ENCODE data around the gene APBB2. TPM values are rescaled to one million over a fixed set of nuclear protein-coding genes. Genes with fewer than 3 reads are reported as not detected.

The APBB2 gene
- total RNA-seq, 2 experiments from 2014 or later: 0.22 TPM; not detected in 1

GRCh38 chr4:41006141-41006540 lies 208.2 kb downstream of the APBB2 start:
- intact Hi-C loops (cut with DNase I, micrococcal nuclease): no loop called here
- H3K9me3 ChIP-seq (ENCODE audit: control insufficient read depth in 1 of 2, insufficient read depth in 1 of 2, low read length in 2 of 2): peaks cover 0 to 7% of the 10 kb centered on the region in 2 experiments
- H3K4me1 ChIP-seq (ENCODE audit: insufficient read depth, low read length): no peaks in the 10 kb centered on the region
- Mint-ChIP-seq H3K9me3 (no peaks in the 10 kb centered on the region), H3K4me3 (no peak overlapping the region), H3K27ac (no peak overlapping the region), H3K27me3 (peaks cover 6% of the 10 kb centered on the region), H3K4me1 (ENCODE audit: low read depth) (no peaks in the 10 kb centered on the region), H3K36me3 (ENCODE audit: low read depth) (no peaks in the 10 kb centered on the region)
- ATAC-seq (ENCODE audit: poor library complexity): no peak
- H3K27me3 ChIP-seq (ENCODE audit: control insufficient read depth in 1 of 2, insufficient read depth in 2 of 2, low read length in 2 of 2): no peaks in the 10 kb centered on the region
- H3K4me3 ChIP-seq (ENCODE audit: low read length): no peak overlapping the region
- H3K36me3 ChIP-seq (ENCODE audit: insufficient read depth, low read length): no peaks in the 10 kb centered on the region
- no peak for TF ChIP-seq CTCF (IDR thresholded peaks at IDR 0.05)
- H3K27ac ChIP-seq (ENCODE audit: low read depth in 1 of 2, low read length in 2 of 2): no peak overlapping the region
- ChIA-PET CTCF (interaction anchor here (0.8 kb wide), 1 partner anchor 9 kb away, joined by 3 read pairs; no protein-coding TSS in a partner anchor), POLR2A (no interaction called here)
- DNase-seq: no peak

- Histone ChIP-seq H3K4me1 (ENCODE audit: insufficient read depth, low read length) (no peaks in the 10 kb centered on the region), H3K27me3 (ENCODE audit: control insufficient read depth in 1 of 2, insufficient read depth in 2 of 2, low read length in 2 of 2) (no peaks in the 10 kb centered on the region), H3K27ac (ENCODE audit: low read depth in 1 of 2, low read length in 2 of 2) (no peak overlapping the region), H3K36me3 (ENCODE audit: insufficient read depth, low read length) (no peaks in the 10 kb centered on the region), H3K9me3 (ENCODE audit: control insufficient read depth in 1 of 2, insufficient read depth in 1 of 2, low read length in 2 of 2) (peaks cover 0 to 7% of the 10 kb centered on the region in 2 experiments), H3K4me3 (ENCODE audit: low read length) (no peak overlapping the region)
- intact Hi-C loops (cut with DNase I, micrococcal nuclease): no loop called here
- H3K27ac Mint-ChIP-seq: no peak overlapping the region
- POLR2A ChIA-PET: no interaction called here
- no peaks in the 10 kb centered on the region for H3K36me3 Mint-ChIP-seq (ENCODE audit: low read depth)
- H3K4me1 Mint-ChIP-seq (ENCODE audit: low read depth): no peaks in the 10 kb centered on the region
- CTCF ChIA-PET: interaction anchor here (1.0 kb wide), 1 partner anchor 10 kb away, joined by 3 read pairs; no protein-coding TSS in a partner anchor
- no peaks in the 10 kb centered on the region for H3K9me3 Mint-ChIP-seq
- TF ChIP-seq CTCF (IDR thresholded peaks at IDR 0.05): no peak
- DNase-seq: no peak
- H3K4me3 Mint-ChIP-seq: no peak overlapping the region
- ATAC-seq (ENCODE audit: poor library complexity): no peak
- H3K27me3 Mint-ChIP-seq: peaks cover 6% of the 10 kb centered on the region
These were observed 212.0 kb downstream of the APBB2 start for GRCh38 chr4:41002309-41002708.

- CTCF ChIA-PET: no interaction called here
- H3K9me3 ChIP-seq (ENCODE audit: control insufficient read depth in 1 of 2, insufficient read depth in 1 of 2, low read length in 2 of 2): peaks cover 0 to 4% of the 10 kb centered on the region in 2 experiments
- no peak overlapping the region for H3K4me3 Mint-ChIP-seq
- no peaks in the 10 kb centered on the region for H3K36me3 Mint-ChIP-seq (ENCODE audit: low read depth)
- H3K4me1 Mint-ChIP-seq (ENCODE audit: low read depth): no peaks in the 10 kb centered on the region
- ATAC-seq (ENCODE audit: poor library complexity) (no peak), DNase-seq (no peak)
- intact Hi-C loops (cut with DNase I, micrococcal nuclease): no loop called here
- no peaks in the 10 kb centered on the region for H3K9me3 Mint-ChIP-seq
- peaks cover 15% of the 10 kb centered on the region for H3K27me3 Mint-ChIP-seq
- H3K4me1 ChIP-seq (ENCODE audit: insufficient read depth, low read length): no peaks in the 10 kb centered on the region
- no peak for TF ChIP-seq CTCF (IDR thresholded peaks at IDR 0.05)
- POLR2A ChIA-PET: no interaction called here
- H3K36me3 ChIP-seq (ENCODE audit: insufficient read depth, low read length): no peaks in the 10 kb centered on the region
- no peaks in the 10 kb centered on the region for H3K27me3 ChIP-seq (ENCODE audit: control insufficient read depth in 1 of 2, insufficient read depth in 2 of 2, low read length in 2 of 2)
- no peak overlapping the region for H3K27ac Mint-ChIP-seq
- no peak overlapping the region for H3K27ac ChIP-seq (ENCODE audit: low read depth in 1 of 2, low read length in 2 of 2)
- no peak overlapping the region for H3K4me3 ChIP-seq (ENCODE audit: low read length)
These were observed 214.0 kb downstream of the APBB2 start for GRCh38 chr4:41000356-41000755.
